SK-N-SH treated with all-trans-retinoic acid at 6 μM for 48 hours (cell line): ENCODE data around the gene AZIN2.

ENCODE experiments used
- ATAC-seq: fragments of 200-7000 bp; cut with Tn5 transposase; 3 replicates; pipeline ENCODE4 v1.9.1; 2020; ENCODE audit warnings: mild to moderate bottlenecking, moderate library complexity
- ARNTL ChIP-seq: fragments of 450-650 bp; formaldehyde crosslinking; IDR thresholded peaks from 2 replicates; pipeline ENCODE4 v1.5.0; 2020; ENCODE audit warnings: low read depth, mild to moderate bottlenecking, moderate library complexity, borderline replicate concordance
- BACH2 ChIP-seq: fragments of 250-450 bp; sonication (Bioruptor Pico); IDR thresholded peaks from 2 replicates; pipeline ENCODE4 v1.9.0; 2021; ENCODE audit warnings: mild to moderate bottlenecking, borderline replicate concordance
- CREB5 ChIP-seq: fragments of 250-450 bp; sonication (Bioruptor Pico); IDR thresholded peaks from 2 replicates; pipeline ENCODE4 v1.5.1; 2020; ENCODE audit warnings: low read depth, mild to moderate bottlenecking, moderate library complexity
- CSRNP3 ChIP-seq: fragments of 250-450 bp; sonication (Bioruptor Pico); IDR thresholded peaks from 2 replicates; pipeline ENCODE4 v1.5.1; 2021; ENCODE audit warnings: mild to moderate bottlenecking, moderate library complexity
- ESRRG ChIP-seq: fragments of 250-450 bp; sonication (Bioruptor Pico); IDR thresholded peaks from 2 replicates; pipeline ENCODE4 v1.6.1; 2021; ENCODE audit warnings: mild to moderate bottlenecking
- GLIS3 ChIP-seq: fragments of 250-450 bp; sonication (Bioruptor Pico); IDR thresholded peaks from 2 replicates; pipeline ENCODE4 v1.5.0; 2020; ENCODE audit warnings: mild to moderate bottlenecking, moderate library complexity
- ISL1 ChIP-seq: fragments of 250-450 bp; sonication (Bioruptor Pico); IDR thresholded peaks from 2 replicates; pipeline ENCODE4 v2.1.2; 2022; ENCODE audit warnings: mild to moderate bottlenecking, moderate library complexity
- OSR1 ChIP-seq: fragments of 250-450 bp; sonication (Bioruptor Pico); IDR thresholded peaks from 2 replicates; pipeline ENCODE4 v1.8.0; 2022; ENCODE audit warnings: moderate library complexity, mild to moderate bottlenecking, inconsistent platforms
- PATZ1 ChIP-seq: fragments of 250-450 bp; sonication (Bioruptor Pico); IDR thresholded peaks from 2 replicates; pipeline ENCODE4 v1.8.0; 2020; ENCODE audit warnings: mild to moderate bottlenecking, moderate library complexity, borderline replicate concordance
- POU6F1 ChIP-seq: fragments of 250-450 bp; sonication (Bioruptor Pico); IDR thresholded peaks from 2 replicates; pipeline ENCODE4 v1.8.0; 2021; ENCODE audit warnings: low read depth, mild to moderate bottlenecking, moderate library complexity, borderline replicate concordance
- PPARA ChIP-seq: fragments of 250-450 bp; sonication (Bioruptor Pico); IDR thresholded peaks from 2 replicates; pipeline ENCODE4 v1.5.0; 2020; ENCODE audit warnings: mild to moderate bottlenecking, borderline replicate concordance
- RARB ChIP-seq: fragments of 250-450 bp; sonication (Bioruptor Pico); IDR thresholded peaks from 2 replicates; pipeline ENCODE4 v1.8.0; 2021; ENCODE audit warnings: mild to moderate bottlenecking, moderate library complexity
- SNAI2 ChIP-seq: fragments of 250-450 bp; sonication (Bioruptor Pico); IDR thresholded peaks from 2 replicates; pipeline ENCODE4 v1.5.0; 2020; ENCODE audit warnings: mild to moderate bottlenecking, moderate library complexity
- TCF4 ChIP-seq: fragments of 250-450 bp; sonication (Bioruptor Pico); IDR thresholded peaks from 2 replicates; pipeline ENCODE4 v1.8.0; 2021; ENCODE audit warnings: mild to moderate bottlenecking, moderate library complexity, borderline replicate concordance
- TOX ChIP-seq: fragments of 250-450 bp; sonication (Bioruptor Pico); IDR thresholded peaks from 2 replicates; pipeline ENCODE4 v1.8.0; 2021; ENCODE audit warnings: mild to moderate bottlenecking, moderate library complexity, borderline replicate concordance
- TSHZ2 ChIP-seq: fragments of 250-450 bp; sonication (Bioruptor Pico); IDR thresholded peaks from 2 replicates; pipeline ENCODE4 v1.5.0; 2020; ENCODE audit warnings: mild to moderate bottlenecking, moderate library complexity
- ZC3H10 ChIP-seq: fragments of 250-450 bp; sonication (Bioruptor Pico); IDR thresholded peaks from 2 replicates; pipeline ENCODE4 v1.5.1; 2021; ENCODE audit warnings: mild to moderate bottlenecking, moderate library complexity
- ZFP3 ChIP-seq: fragments of 250-450 bp; sonication (Bioruptor Pico); IDR thresholded peaks from 2 replicates; pipeline ENCODE4 v1.5.0; 2020; ENCODE audit warnings: mild to moderate bottlenecking, moderate library complexity
- ZFP30 ChIP-seq: fragments of 450-650 bp; formaldehyde crosslinking; IDR thresholded peaks from 2 replicates; pipeline ENCODE4 v1.5.0; 2022; ENCODE audit warnings: mild to moderate bottlenecking, moderate library complexity
- ZNF565 ChIP-seq: fragments of 450-650 bp; formaldehyde crosslinking; conservative IDR thresholded peaks from 2 replicates; pipeline ENCODE4 v1.5.0; 2020; ENCODE audit warnings: low read depth, mild to moderate bottlenecking, moderate library complexity
- ZNF70 ChIP-seq: fragments of 450-650 bp; formaldehyde crosslinking; IDR thresholded peaks from 2 replicates; pipeline ENCODE4 v1.5.0; 2020; ENCODE audit warnings: mild to moderate bottlenecking, moderate library complexity
- ZNF8 ChIP-seq: fragments of 450-650 bp; formaldehyde crosslinking; IDR thresholded peaks from 2 replicates; pipeline ENCODE4 v1.5.0; 2020; ENCODE audit warnings: mild to moderate bottlenecking, moderate library complexity

The AZIN2 gene

GRCh38 chr1:33131191-33131590 lies 50.2 kb downstream of the AZIN2 start:
- TF ChIP-seq SNAI2 (CRISPR knock-in tag) (no peak), GLIS3 (no peak), ESRRG (CRISPR knock-in tag) (no peak), ZNF8 (no peak), ARNTL (CRISPR knock-in tag) (no peak), OSR1 (CRISPR knock-in tag) (no peak)
- ATAC-seq = no peak

GRCh38 chr1:33132549-33132948 lies 51.6 kb downstream of the AZIN2 start:
- ATAC-seq = no peak
- TF ChIP-seq ESRRG (CRISPR knock-in tag) (no peak), TCF4 (no peak), TSHZ2 (CRISPR knock-in tag) (no peak), PATZ1 (CRISPR knock-in tag) (no peak), CSRNP3 (CRISPR knock-in tag) (no peak), BACH2 (no peak), ZNF70 (CRISPR knock-in tag) (no peak), GLIS3 (no peak), TOX (no peak), ZNF8 (no peak), ZFP3 (CRISPR knock-in tag) (no peak), ARNTL (CRISPR knock-in tag) (no peak), RARB (CRISPR knock-in tag) (no peak), CREB5 (CRISPR knock-in tag) (no peak), ISL1 (CRISPR knock-in tag) (no peak), ZNF565 (CRISPR knock-in tag) (no peak), PPARA (no peak), SNAI2 (CRISPR knock-in tag) (no peak), ZFP30 (CRISPR knock-in tag) (no peak)

- no peak; the same call in 2 of the 3 replicates for ATAC-seq
- TF ChIP-seq TCF4 (no peak), ZNF70 (CRISPR knock-in tag) (no peak), RARB (CRISPR knock-in tag) (no peak), ZFP3 (CRISPR knock-in tag) (no peak), TOX (no peak), POU6F1 (no peak), ZNF8 (no peak), CSRNP3 (CRISPR knock-in tag) (no peak), ZFP30 (CRISPR knock-in tag) (no peak), TSHZ2 (CRISPR knock-in tag) (no peak), PATZ1 (CRISPR knock-in tag) (no peak), ZC3H10 (no peak)
Measured at GRCh38 chr1:33133478-33134105, 52.6 kb downstream of the AZIN2 start.
